HG03457 (cell line): ENCODE results near the gene TCFL5.

Experiments
- ATAC-seq: cut with Tn5 transposase; IDR thresholded peaks from one replicate; pipeline ENCODE4 v1.9.1; 2021; ENCODE audit warnings: moderate number of reproducible peaks; ENCODE audit not compliant: unreplicated experiment

Gene TCFL5

DNA sequence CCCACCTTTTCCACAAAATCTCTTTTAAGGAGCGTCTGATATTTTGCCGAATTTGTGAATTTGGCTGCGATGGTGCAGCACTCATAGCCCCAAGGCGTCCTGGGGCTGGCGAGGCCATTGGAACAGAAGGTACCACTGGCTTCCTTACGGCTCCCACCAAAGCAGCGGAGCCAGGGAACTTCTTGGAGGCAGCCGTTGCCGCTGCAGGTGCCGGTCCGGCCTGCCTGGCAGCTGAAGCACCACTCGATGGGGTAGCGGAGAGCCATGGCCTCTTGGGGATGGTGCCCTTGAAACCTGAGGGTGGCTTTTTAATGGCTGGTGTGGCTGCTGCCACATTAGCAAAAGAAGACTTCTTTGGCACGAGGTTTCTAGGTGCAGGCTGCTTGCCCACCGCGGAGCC, 34.9 kb upstream of the TCFL5 start:
- no peak for ATAC-seq

DNA sequence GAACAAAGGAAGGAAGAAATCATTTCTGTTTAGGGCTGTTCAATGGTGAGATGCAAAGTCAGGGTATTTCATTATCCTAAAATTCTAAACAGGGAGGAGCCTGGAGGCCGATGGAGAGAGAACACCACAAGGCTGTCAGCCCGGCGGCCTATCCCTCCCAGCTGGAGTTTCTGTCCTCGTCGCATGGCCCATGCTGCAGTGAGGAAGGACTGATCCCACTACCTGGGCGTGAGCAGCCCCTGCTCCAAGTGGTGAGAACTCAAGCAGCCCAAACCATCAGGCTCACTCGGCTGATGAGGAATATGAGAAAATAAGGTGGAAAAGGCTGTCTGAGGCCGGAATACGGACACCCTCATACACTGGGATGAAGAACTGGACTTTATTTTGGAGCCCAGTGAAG, 33.9 kb upstream of the TCFL5 start:
- ATAC-seq: no peak

DNA sequence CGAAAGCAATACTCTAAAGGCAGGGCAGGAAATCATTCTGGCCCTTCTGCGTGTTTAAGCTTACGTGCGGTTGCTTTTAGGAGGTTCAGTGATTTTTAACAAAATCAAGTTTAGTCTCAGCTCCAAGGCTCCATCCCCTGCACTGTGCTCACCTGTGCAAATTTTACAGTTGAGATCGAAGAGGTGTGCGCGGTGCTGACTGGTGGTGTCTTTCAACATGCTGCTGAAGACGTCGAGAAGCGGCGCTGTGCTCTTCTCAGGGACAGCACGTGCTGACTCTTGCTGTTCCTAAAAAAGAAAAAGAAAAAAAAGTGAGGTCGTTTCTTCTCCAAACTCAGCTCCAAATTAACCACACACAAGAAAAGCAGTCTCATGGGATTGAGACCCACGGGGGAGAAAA, 32.6 kb upstream of the TCFL5 start:
- ATAC-seq: no peak

DNA sequence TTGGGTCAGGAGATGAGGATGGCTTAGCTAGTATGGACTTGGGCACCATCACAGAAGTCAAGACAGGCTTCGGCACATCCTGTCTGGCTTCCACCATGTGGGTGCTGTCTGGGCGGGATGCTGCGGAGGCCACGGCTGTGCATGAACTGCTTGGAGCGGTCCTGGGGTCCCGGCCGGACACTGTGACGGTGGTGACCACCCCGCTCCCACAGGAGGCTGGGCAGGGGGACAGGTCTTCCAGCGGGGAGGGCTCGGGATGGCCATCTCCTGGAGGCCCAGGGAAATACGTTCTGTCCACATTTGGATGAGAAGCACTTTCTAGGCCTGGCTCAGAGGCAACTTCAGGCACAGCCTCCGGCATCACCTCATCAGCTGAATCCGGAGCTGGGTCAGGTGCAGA, 32.1 kb upstream of the TCFL5 start:
- no peak for ATAC-seq

DNA sequence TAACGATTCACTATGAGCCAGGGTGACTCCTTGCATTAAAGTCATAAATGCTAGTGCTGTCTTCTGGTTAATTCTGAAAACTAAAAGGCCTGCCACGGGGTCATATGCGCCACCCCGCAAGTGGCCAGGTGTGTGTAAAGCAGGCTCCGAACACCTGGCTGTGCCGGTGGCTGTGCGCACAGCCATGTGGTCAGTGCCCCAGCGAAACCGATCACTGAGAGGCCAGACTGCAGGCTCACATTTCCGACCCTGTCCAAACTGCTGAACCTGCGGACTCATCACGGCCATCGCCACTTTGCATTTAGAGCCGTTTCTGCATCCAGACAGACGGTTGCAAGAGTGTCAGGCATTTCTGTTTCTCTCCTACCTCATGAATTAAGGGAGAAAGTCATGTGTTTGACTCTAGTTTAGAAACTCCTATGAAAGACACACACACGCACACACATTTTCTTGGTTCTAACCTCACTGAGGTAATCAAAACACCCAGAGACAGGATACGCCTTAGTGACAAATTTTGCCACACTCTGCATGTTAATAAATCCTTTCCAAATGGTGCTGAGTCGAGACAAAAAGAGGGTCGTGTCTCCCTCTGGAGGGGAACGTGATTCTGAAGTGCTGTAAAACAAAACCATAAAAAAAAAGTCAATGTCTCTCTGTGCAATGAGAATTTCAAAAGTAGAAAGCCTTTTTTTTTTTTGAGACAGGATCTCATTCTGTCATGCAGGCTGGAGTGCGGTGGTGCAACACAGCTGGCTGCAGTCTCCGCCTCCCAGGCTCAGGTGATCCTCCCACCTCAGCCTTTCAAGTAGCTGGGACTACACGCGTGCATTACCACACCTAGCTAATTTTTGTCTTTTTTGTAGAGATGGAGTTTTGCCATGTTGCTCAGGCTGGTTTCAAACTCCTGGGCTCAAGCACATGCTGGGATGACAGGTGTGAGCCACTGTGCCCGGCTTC, 31.0 kb upstream of the TCFL5 start:
- ATAC-seq: no peak

DNA sequence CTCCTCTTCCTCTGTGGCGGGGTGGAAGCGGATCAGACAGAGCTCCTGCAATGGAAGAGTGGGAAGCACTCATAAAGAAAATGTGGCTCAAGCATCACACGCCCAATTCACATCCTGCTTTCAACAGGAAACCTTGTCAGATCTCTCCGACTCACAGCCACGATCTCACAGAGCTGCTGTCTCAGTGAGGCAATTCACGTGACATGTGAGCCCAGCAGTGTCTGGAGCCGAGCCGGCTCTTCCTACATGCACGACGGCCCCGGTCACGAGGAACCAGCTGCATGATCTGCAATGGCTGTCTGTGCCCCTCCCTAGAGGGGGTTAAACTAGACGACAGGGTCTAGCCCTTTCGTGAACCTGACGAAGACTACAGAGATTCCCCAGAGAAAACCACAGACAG, 29.5 kb upstream of the TCFL5 start:
- no peak for ATAC-seq

DNA sequence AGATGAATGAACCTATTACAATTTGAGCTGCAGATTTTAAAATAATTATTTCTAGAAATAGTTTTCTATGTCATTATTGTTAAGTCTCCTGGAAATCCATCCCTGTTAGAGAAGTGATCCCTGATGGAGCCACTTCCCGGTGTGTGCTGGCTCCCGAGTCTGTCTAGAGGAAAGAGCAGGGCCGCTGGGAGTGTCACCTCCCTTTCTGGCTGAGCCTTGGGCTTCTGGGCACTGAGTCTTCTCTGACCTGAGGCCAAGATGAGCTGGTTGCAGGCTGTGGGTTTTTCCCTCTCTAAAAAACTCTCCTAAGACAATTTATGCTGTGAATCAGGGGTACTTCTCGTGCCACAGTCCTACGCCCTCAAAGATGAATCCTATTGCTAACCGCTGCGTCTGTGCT, 28.8 kb upstream of the TCFL5 start:
- no peak for ATAC-seq

DNA sequence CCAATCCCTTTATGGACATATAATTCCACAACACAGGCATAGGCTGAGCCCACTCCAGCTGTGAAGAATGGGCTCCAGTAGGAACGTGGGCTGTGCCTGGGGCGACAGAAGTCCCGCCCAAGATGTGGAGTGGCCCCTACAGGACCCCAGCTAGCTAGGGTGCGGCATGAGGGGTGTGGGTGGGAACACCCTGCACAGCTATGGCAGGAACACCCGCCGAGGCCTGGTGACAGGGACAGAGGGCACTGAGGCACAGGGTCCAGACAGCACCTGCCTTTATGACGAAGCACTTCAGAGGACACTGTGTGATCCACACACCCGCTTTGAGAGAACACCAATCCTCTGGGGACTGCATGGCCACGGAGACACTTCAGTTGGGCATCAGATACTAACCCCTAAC, 28.2 kb upstream of the TCFL5 start:
- no peak for ATAC-seq

DNA sequence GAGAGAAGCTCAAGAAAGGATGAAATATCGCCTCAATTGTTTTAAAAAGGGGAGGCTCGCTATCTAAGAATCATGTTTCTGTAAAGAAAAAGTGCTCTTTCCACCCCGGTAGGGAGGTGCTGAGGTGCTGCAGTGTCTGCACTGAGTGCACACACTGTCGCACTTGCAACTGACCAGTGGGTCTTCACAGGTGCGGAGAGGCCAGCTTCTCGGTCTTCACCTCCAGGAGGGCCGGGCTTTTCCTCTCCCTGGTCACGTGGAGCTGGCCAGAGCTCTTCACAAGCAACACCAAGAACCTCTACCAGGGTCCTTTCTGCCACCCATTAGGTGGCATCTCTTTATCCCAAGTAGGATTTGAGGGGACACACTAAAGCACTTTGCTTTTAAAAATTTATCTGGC, 27.8 kb upstream of the TCFL5 start:
- no peak for ATAC-seq

DNA sequence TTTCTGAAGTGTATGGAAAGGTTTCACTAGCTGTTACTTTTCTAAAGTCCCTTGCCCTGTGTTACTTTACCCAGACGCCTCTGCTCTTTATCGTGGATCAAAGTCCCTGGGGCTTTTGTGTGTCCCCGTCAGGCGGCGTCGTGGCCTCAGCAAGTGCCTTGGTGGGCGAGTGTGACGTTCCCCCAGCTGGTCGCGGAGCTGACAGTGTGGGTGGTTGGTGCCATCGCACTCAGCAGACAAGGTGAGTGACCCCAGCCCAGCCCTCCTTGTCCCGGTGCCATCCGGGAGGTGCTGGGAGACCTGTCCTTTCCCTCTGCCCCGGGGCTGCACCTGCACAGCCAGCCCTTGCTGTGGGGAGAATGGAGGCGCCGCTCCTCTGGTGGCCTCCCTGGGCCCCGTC, 27.3 kb upstream of the TCFL5 start:
- no peak for ATAC-seq

DNA sequence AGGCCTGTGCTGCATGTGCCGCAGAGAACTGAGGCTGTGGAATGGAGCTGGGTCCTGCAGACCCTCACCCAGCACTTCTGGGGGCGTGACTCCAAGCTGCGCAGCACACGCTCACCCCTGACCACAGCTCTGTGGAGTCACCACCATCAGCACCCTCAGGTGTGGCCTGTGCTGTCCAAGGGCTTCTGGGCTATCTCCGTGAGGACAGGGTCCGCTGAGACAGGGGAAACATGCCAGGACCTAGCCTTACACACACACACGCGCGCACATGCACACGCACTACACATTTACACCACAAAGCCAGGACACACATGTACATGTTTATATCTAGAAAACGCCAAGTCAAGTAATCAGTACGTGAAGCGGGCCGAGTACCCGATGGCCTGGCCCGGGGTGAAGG, 26.8 kb upstream of the TCFL5 start:
- no peak for ATAC-seq

DNA sequence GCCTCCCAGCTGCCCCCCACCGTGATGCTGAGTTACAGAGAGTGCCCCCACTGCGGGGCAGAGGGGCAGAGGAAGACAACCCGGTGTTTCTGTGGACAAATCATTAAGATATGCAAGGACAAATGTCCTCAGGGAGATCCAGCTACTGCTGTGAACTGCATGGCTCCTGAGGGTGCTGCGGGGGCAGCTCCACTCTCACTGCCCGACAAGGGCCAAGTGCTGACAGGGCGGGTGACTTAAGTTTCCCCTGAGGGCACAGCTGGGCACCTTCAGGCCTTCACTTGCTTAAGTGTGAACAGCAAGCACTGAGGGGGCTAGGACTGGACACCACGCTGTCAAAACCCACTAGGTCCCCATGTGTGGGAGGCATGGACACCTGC, 26.2 kb upstream of the TCFL5 start:
- ATAC-seq: no peak

DNA sequence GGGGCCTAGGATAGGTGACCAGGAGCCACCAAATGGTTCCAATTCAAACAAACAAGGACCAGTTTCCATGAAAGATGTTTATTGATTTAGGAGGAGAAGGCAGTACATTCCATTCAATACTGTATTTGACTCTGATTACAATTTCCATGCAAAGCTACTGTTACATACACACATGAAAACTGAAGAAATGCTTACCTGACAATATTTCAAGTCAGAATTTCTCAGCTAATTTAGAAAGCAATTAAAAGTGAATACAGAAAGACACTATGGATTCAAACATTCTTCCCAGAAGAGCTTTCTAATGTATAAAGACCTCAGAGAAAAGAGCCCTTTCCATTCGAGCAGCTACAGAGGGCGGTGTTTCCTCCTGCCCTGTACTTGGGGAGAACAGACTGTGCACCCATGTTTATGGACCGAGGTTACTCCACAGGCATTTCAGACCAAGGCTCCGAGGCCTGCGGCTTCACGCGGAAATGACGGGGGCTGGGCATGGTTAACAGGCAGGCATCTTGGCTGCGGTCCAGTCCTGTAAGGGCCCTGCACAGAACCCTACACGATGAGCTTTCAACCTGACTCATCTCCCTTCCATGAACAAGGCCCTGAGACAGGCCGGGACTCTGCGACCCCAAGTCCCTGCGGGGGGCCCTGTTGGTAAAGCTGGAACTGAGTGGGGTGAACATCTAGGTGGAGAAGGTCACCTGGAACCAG, 25.7 kb upstream of the TCFL5 start:
- no peak for ATAC-seq

DNA sequence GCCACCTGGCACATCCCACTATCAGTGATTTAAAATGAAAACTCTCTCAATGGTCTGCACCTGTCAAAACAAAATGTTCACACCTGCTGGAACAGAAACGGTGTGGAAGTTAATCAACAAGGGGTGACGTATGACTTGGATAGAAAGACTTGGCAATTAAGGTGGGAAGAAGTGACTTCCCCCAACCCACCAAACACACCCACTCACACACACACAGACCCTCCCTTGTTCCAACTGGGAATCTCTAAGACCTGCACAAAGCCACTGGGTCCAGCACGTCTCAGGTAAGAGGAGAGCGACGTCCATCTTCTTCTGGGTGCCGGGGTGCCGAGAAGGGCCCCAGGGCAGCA, 25.1 kb upstream of the TCFL5 start:
- ATAC-seq: no peak

DNA sequence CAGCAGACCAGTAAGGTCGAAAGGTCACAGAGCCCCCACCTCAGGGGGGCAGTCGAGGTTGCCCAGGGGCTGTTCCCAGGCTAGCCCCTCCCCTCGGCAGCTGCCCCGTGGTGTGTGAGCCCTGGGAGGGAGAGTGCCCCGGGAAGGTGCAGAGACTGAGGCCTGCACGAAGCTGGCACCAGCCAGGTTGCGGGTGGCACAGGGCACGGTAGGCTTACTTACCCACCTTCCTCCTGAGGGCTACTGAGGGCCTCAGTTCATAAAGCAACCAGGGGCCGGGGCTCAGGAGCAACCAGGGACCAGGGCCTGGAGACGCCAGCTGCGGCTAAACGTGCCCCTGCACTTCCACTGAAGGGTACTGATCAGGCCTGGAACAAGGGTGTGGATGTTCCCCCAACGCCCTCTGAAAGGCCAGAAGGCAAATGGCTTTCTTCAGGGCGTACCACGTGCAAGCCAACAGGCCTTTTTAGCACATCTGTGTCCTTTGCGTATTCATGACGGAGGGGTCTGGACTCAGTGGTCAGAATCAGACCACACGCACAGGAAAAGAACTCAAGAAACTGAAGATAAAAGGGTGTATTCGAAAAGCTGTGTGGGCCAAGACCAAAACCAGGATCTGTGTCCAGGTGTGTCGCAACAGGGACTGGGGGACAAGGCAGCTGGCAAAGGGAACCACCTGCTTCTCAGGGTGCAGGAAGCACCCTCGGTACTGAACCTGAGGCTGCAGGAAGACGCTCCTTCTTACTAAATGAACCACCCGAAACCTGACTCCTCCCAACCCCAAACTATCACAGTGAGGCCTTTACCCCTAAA, 24.5 kb upstream of the TCFL5 start:
- ATAC-seq: no peak

DNA sequence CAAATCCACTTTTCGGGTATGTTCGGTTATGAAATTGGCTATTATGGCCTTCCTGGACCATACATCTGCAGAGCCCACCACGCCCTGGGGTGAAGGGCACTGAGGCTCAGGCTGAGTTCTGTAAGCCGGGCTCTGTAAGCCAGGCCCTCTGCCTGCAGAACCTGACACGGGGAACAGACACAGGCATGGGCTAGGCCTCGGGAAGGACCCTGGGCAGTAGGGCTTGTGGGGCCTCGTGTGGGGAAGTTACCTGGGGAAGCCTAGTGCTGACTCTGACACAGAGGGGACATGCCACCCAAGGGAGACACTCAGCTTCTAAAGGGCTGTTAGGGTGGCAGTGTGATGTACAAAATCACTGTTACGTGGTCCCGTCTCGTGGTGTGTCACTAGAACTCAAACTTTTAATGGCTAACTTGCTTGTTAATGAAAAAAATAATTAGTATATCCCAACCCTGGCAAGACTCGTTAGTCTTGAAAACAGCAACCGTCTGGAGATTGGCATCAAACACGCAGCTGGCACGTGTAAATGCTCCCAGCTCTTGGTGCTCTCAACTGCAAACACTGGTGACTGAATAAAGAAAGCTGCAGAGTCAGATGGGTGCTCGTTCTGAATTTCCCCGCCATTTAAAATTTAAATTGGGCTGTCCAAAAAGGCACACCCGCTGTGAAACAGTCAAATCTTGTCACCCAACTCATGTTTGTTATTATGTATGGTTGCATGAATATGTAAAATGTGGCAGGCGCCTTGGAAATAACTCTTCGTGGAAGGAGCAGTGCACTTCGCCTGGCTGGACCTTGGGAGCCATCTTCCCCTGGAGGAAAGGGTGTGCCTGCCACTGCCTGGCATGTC, 23.6 kb upstream of the TCFL5 start:
- ATAC-seq: no peak

DNA sequence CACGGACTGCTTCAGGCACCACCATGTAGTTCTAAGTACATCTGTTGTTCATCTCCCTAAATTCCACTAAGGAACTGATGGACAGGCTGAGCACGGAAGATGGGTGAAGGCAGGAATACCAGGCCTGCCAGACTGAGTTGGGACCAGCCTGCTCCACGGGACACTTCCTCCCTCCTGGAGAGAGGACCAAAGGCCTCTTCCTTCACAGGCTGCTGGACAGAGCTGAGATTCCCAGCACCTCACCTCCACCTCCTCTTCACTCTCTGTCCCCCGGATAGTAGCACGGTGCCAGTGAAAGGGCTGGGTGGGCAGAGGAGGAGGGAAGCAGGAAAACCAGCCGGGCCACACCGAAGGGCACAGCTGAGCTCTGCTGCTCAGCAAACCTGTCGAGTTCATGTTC, 22.9 kb upstream of the TCFL5 start:
- no peak for ATAC-seq

DNA sequence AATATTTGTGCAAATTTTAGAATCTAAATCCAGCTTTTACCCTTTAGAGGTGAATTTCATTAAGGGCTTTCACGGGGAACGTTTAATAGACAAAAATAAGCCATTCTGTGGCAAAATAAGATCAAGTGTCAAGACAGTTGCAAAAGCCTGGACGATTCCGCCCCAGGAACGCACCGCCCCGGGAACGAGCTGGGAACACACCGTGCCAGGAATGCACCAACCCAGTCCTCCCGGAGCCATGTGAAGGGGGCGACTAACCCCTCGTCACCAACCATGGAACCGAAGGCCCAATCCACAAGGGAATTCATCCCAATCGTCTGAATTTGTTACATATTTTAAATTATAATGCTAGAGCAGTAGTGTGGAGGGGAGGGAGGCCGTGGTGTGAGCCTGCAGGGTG, 20.8 kb upstream of the TCFL5 start:
- ATAC-seq: no peak

DNA sequence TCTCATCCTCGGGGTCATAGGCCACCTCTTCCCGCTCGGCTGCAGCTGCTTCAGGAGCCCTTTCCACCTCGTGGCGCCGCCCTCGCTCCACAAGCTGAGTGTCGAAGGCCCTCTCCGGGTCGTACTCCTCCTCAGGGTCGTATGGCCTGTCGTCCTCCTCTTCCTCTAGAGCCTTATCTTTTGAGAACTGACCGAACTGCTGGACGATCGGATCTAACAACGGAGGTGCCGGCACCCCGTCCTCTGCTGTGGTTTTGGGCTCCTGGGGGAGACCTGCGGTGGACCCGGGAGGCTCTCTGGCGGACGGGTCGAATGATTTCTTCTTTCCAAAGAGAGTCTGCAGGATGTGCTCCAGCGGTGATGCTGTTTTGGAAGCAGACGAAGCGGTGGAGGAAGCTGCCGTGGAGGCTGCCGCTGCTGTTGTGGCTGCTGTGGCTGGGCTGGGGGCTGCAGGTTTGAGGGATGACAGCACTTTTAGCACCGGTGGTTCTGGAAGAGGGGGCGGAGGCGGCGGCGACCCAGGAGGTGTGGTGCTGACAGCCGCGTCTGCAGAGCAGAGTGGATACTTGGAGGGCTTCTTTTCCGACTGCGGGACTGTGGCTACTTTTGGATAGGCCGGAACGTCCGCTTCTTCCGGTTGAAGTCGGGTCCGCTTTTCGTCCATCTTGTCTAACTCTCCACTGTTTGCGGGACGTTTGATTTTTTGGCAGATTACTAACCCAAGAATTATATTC, 20.2 kb upstream of the TCFL5 start:
- ATAC-seq: no peak
